Gastroesophageal sphincter (tissue), 4 donors: ENCODE results near the gene SPG7. TPM values are rescaled to one million over a fixed set of nuclear protein-coding genes. Genes with fewer than 3 reads are reported as not detected.

Source experiments
- ATAC-seq: fragments of 150-250 bp; one replicate; pipeline ENCODE4 v1.9.1; 2016; ENCODE audit warnings: mild to moderate bottlenecking, moderate library complexity
- H3K27ac ChIP-seq, 4 donors: fragments of 200-600 bp; sonication (generic) in 3 of 4; 1 replicate in 3 of 4; 2 replicates in 1 of 4; pipeline ENCODE4 v1.5.1; 2016 to 2019
- H3K27me3 ChIP-seq: fragments of 200-600 bp; sonication (generic); one replicate; pipeline ENCODE4 v1.5.1; 2019
- H3K36me3 ChIP-seq, 2 donors: fragments of 200-600 bp; sonication (generic); one replicate each; pipeline ENCODE4 v1.5.1; 2019; ENCODE audit warnings: control low read depth in 1 of 2
- H3K4me1 ChIP-seq, 3 donors: fragments of 200-600 bp; sonication (generic); 1 replicate in 2 of 3; 2 replicates in 1 of 3; pipeline ENCODE4 v1.5.1; 2016 to 2019; ENCODE audit warnings: control low read depth in 2 of 3
- H3K4me3 ChIP-seq, 2 donors: fragments of 200-600 bp; sonication (generic); one replicate each; pipeline ENCODE4 v1.5.1; 2019; ENCODE audit warnings: mild to moderate bottlenecking in 1 of 2, moderate library complexity in 1 of 2
- H3K9me3 ChIP-seq, 3 donors: fragments of 200-600 bp; sonication (generic); one replicate each; pipeline ENCODE4 v1.5.1; 2017 to 2019; ENCODE audit warnings: control low read depth in 2 of 3
- EP300 ChIP-seq: sonication (generic); formaldehyde crosslinking; IDR thresholded peaks from one replicate; pipeline ENCODE4 v1.6.1; 2017; ENCODE audit warnings: antibody characterized with exemption, mild to moderate bottlenecking
- POLR2A ChIP-seq, 2 donors: fragments of 450-650 bp; IDR thresholded peaks; one replicate each; pipeline ENCODE4 v1.6.1; 2017; ENCODE audit warnings: antibody characterized with exemption in 2 of 2, mild to moderate bottlenecking in 2 of 2, moderate library complexity in 1 of 2
- POLR2AphosphoS5 ChIP-seq: sonication (generic); formaldehyde crosslinking; IDR thresholded peaks from one replicate; pipeline ENCODE4 v1.6.1; 2017; ENCODE audit warnings: antibody characterized with exemption
- WGBS, 2 donors: methylation state at CpG; one replicate each; pipeline ENCODE4 v1.1.5; 2018; ENCODE audit warnings: low coverage in 1 of 2; 5-methylcytosine and 5-hydroxymethylcytosine counted together
- small RNA-seq, 4 donors: library from RNA; depleted of rRNA; stranded (forward); fragments of <200 nt; gene quantifications; one replicate each; pipeline ENCODE3, GENCODE V24; 2016
- total RNA-seq, 4 donors: library from RNA; depleted of rRNA; stranded (reverse); fragments of >200 nt; gene quantifications; one replicate each; pipeline ENCODE4 v1.1.0, GENCODE V29; 2016
- TF ChIP-seq, protein P1 (sequence below), 4 experiments: fragments of 200-600 bp in 2 of 4; fragments of 450-650 bp in 2 of 4; sonication (generic) in 1 of 4; IDR thresholded peaks; one replicate each; pipeline ENCODE4 v1.5.1; 2017 to 2019; ENCODE audit warnings: antibody characterized with exemption in 4 of 4, mild to moderate bottlenecking in 2 of 4, moderate library complexity in 2 of 4

The SPG7 gene
- total RNA-seq, 4 donors from 2014 or later: 80.9 to 160 (median 98.2) TPM

DNA sequence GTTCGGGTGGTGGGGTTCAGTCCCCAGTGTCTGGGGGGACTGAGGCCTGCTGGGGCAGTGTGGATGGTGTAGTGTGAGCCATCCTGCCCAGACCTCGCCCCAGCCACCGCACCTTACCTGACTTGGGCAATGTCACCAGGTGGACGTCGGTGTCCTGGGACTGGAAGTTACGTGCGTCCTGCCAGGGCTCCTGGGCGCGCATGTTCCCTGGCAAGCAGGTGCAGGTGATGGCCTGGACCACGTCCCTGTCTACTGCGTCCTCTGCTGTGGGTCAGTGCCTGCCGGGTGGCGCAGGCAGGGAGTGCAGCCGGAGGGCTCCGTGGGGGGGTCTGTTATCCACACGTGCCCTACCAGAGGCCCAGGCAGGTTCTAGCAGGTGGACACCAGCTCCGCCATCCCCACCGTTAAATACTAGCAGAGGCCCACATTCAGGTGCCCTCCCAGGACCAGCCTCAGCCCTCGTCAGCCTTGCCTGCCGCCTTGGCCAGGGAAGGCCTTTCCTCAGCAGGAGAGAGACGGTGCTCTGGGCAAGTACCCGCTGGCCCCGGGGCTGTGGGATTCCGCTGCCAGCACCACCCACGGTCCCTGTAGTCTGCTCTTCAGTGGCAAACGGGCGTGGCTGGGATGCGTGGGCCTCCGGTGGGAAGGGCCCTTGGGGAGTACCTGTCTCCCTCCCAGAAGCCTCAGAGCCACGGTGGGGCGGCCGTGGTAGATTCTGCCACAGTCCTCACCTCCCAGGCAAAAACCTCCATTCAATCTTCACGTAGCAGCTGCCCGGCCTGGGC, 97.2 kb downstream of the SPG7 start:
- TF ChIP-seq POLR2A (IDR thresholded peaks at IDR 0.05) (no peak), EP300 (no peak), POLR2AphosphoS5 (no peak)
- TF ChIP-seq, protein P1, sequence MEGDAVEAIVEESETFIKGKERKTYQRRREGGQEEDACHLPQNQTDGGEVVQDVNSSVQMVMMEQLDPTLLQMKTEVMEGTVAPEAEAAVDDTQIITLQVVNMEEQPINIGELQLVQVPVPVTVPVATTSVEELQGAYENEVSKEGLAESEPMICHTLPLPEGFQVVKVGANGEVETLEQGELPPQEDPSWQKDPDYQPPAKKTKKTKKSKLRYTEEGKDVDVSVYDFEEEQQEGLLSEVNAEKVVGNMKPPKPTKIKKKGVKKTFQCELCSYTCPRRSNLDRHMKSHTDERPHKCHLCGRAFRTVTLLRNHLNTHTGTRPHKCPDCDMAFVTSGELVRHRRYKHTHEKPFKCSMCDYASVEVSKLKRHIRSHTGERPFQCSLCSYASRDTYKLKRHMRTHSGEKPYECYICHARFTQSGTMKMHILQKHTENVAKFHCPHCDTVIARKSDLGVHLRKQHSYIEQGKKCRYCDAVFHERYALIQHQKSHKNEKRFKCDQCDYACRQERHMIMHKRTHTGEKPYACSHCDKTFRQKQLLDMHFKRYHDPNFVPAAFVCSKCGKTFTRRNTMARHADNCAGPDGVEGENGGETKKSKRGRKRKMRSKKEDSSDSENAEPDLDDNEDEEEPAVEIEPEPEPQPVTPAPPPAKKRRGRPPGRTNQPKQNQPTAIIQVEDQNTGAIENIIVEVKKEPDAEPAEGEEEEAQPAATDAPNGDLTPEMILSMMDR (IDR thresholded peaks at IDR 0.05): no peak

GRCh38 chr16:89606006-89606405, 97.8 kb downstream of the SPG7 start:
- Histone ChIP-seq H3K27me3 (peaks cover 74% of the 10 kb centered on the region), H3K9me3 (no peaks in the 10 kb centered on the region), H3K4me1 (peaks cover 0 to 12% (median 0%) of the 10 kb centered on the region in 3 donors), H3K4me3 (no peak overlapping the region), H3K36me3 (no peaks in the 10 kb centered on the region), H3K27ac (no peak overlapping the region)
- WGBS, 2 donors: 67% methylated on average over 2 of the region's 9 CpGs; no CpG with 5 or more reads in 1 of the 2 donors
- TF ChIP-seq EP300 (no peak), POLR2A (IDR thresholded peaks at IDR 0.05) (no peak), POLR2AphosphoS5 (no peak)
- TF ChIP-seq, protein P1 (IDR thresholded peaks at IDR 0.05): no peak
- ATAC-seq: no peak

More for the DNA sequence above, 97.2 kb downstream of the SPG7 start:
- 73 to 90% methylated on average over 2 to 6 of the region's 34 CpGs for WGBS, 2 donors
- Histone ChIP-seq H3K27ac (no peak overlapping the region), H3K27me3 (peaks cover 70% of the 10 kb centered on the region), H3K36me3 (no peaks in the 10 kb centered on the region), H3K4me3 (no peak overlapping the region), H3K4me1 (peaks cover 0 to 12% (median 0%) of the 10 kb centered on the region in 3 donors), H3K9me3 (no peaks in the 10 kb centered on the region)
- ATAC-seq: no peak

Small RNA genes lying within 50 kb of the gene (small RNA-seq; reads per million reads assigned to genes)
- gene SNORD68: 0 reads per million in 4 donors

Other genes with a start within 250 kb of the SPG7 start
- 100 to 1,000 TPM in 2 of 4 donors, 10 to 100 TPM in 2; 67.0 to 107 (median 88.9) TPM for gene ANKRD11, start 17.8 kb upstream of the SPG7 start, total RNA-seq
- 1,000 to 10,000 TPM; 2,888 to 7,342 (median 4,676) TPM for gene RPL13, start 52.3 kb downstream of the SPG7 start, total RNA-seq
- gene CPNE7, start 67.4 kb downstream of the SPG7 start, total RNA-seq: 1 to 10 TPM in 1 of 4 donors, under 1 TPM in 1, not detected in 2; 0.67 to 1.8 TPM
- gene DPEP1, start 105.2 kb downstream of the SPG7 start, total RNA-seq: under 1 TPM in 1 of 4 donors, not detected in 3; 0.54 TPM
- gene CHMP1A, start 149.3 kb downstream of the SPG7 start, total RNA-seq: 100 to 1,000 TPM in 1 of 4 donors, 10 to 100 TPM in 3; 54.5 to 101 (median 82.2) TPM
- gene SPATA33, start 149.4 kb downstream of the SPG7 start, total RNA-seq: 1 to 10 TPM; 1.7 to 5.3 (median 3.2) TPM
- gene CDK10, start 178.3 kb downstream of the SPG7 start, total RNA-seq: 10 to 100 TPM; 24.1 to 44.0 (median 28.9) TPM
- 10 to 100 TPM in 3 of 4 donors, 1 to 10 TPM in 1; 8.7 to 21.8 (median 13.2) TPM for gene SPATA2L, start 193.3 kb downstream of the SPG7 start, total RNA-seq
- 10 to 100 TPM in 1 of 4 donors, 1 to 10 TPM in 3; 4.4 to 10.1 (median 7.3) TPM for gene VPS9D1, start 212.5 kb downstream of the SPG7 start, total RNA-seq
- gene ZNF276, start 213.1 kb downstream of the SPG7 start, total RNA-seq: 10 to 100 TPM; 16.7 to 45.8 (median 18.2) TPM